ENCODE measurements around the gene OPTC. TPM values are rescaled to one million over a fixed set of nuclear protein-coding genes. Genes with fewer than 3 reads are reported as not detected.

OPTC gene
- total and polyA plus RNA-seq, 8 donors: not detected

GRCh38 chr1:203528063-203528462 is 34.1 kb downstream of the OPTC start:
- Histone ChIP-seq H3K36me3 (no peaks in the 10 kb centered on the region), H3K4me1 (no peaks in the 10 kb centered on the region), H3K4me3 (no peak overlapping the region), H3K27ac (no peak overlapping the region), H3K9me3 (no peaks in the 10 kb centered on the region), H3K27me3 (no peaks in the 10 kb centered on the region)
- no peak for ATAC-seq
- no peak for DNase-seq
- no peak for TF ChIP-seq CTCF (IDR thresholded peaks at IDR 0.05)
- no peak for FAIRE-seq
- 95% methylated on average over 3 of the region's 3 CpGs for WGBS, 2 donors
- intact Hi-C loops (cut with DNase I): no loop called here

- H3K36me3 ChIP-seq: no peaks in the 10 kb centered on the region
- 89 to 91% methylated on average over 6 of the region's 6 CpGs for WGBS, 2 donors
- no peak overlapping the region for H3K27ac ChIP-seq
- no peak for TF ChIP-seq CTCF (IDR thresholded peaks at IDR 0.05)
- no peaks in the 10 kb centered on the region for H3K27me3 ChIP-seq
- H3K4me1 ChIP-seq: no peaks in the 10 kb centered on the region
- H3K9me3 ChIP-seq: no peaks in the 10 kb centered on the region
- ATAC-seq: no peak
- intact Hi-C loops (cut with DNase I): no loop called here
- DNase-seq: no peak
- no peak overlapping the region for H3K4me3 ChIP-seq
- no peak for FAIRE-seq
Measured at GRCh38 chr1:203528976-203529835, 35.3 kb downstream of the OPTC start.

GRCh38 chr1:203531063-203531462 is 37.1 kb downstream of the OPTC start:
- intact Hi-C loops (cut with DNase I): no loop called here
- H3K4me3 ChIP-seq: no peak overlapping the region
- H3K36me3 ChIP-seq: no peaks in the 10 kb centered on the region
- FAIRE-seq: no peak
- no peak overlapping the region for H3K27ac ChIP-seq
- DNase-seq: no peak
- no peak for ATAC-seq
- no peaks in the 10 kb centered on the region for H3K27me3 ChIP-seq
- no peaks in the 10 kb centered on the region for H3K4me1 ChIP-seq
- no peaks in the 10 kb centered on the region for H3K9me3 ChIP-seq
- 85 to 86% methylated on average over 3 of the region's 3 CpGs for WGBS, 2 donors
- no peak for TF ChIP-seq CTCF (IDR thresholded peaks at IDR 0.05)

GRCh38 chr1:203534012-203534411 is 40.1 kb downstream of the OPTC start:
- H3K4me3 ChIP-seq: no peak overlapping the region
- no peak for TF ChIP-seq CTCF (IDR thresholded peaks at IDR 0.05)
- no peaks in the 10 kb centered on the region for H3K27me3 ChIP-seq
- peaks cover 11 to 17% (median 13%) of the 10 kb centered on the region in 3 donors for H3K4me1 ChIP-seq
- H3K27ac ChIP-seq: no peak overlapping the region
- H3K9me3 ChIP-seq: no peaks in the 10 kb centered on the region
- H3K36me3 ChIP-seq: no peaks in the 10 kb centered on the region
- FAIRE-seq: no peak
- no peak for ATAC-seq
- intact Hi-C loops (cut with DNase I): no loop called here
- no peak for DNase-seq

DNA sequence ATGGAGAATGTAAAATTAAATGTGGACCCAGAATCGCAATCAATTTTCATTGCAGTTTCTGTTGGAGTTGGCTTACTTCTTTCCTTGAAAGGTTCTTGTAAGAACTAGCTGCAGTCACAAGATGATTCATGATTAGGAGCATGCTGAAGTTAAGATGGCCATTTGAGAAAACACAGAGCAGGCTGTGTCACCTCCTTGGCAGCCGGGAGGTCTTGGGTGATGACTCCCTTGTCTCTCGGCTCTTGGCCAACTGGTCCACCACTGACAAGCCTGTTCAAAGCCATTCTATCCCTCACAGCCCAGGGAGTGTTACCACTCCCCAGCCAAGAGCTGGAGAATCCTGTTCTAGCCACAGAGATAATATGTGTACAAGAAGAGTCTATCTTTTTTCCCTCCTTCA is 40.6 kb downstream of the OPTC start:
- no peak for TF ChIP-seq CTCF (IDR thresholded peaks at IDR 0.05)
- intact Hi-C loops (cut with DNase I): no loop called here
- H3K4me1 ChIP-seq: peaks cover 12 to 21% (median 13%) of the 10 kb centered on the region in 3 donors
- H3K4me3 ChIP-seq: no peak overlapping the region
- no peaks in the 10 kb centered on the region for H3K9me3 ChIP-seq
- no peaks in the 10 kb centered on the region for H3K27me3 ChIP-seq
- FAIRE-seq (no peak), ATAC-seq (peak in 1 of 4 donors; percentile 4), DNase-seq (peak in 1 of 6 donors; percentile 41)
- no peak overlapping the region for H3K27ac ChIP-seq
- 76 to 88% methylated on average over 3 of the region's 3 CpGs for WGBS, 2 donors
- H3K36me3 ChIP-seq: no peaks in the 10 kb centered on the region
